Stomach (tissue), 9 donors: ENCODE data around the gene TMEM191C. TPM values are rescaled to one million over a fixed set of nuclear protein-coding genes. Genes with fewer than 3 reads are reported as not detected.
"Not testable (repeated sequence)": the region's sequence is repeated elsewhere in the genome, so short reads cannot be mapped to it uniquely, and the experiment has no call there.

Source experiments
- DNase-seq, 2 donors: peaks; one replicate each; pipeline versions ENCODE4 v3.0.0 to v3.0.0-alpha.2; 2013 to 2019
- H3K27ac ChIP-seq, 5 donors: fragments of 200-600 bp in 4 of 5; sonication (generic) in 4 of 5; one replicate each; pipeline ENCODE4 v1.5.1; 2013 to 2019; ENCODE audit warnings: mild to moderate bottlenecking in 1 of 5, moderate library complexity in 1 of 5
- H3K27me3 ChIP-seq, 3 donors: fragments of 200-600 bp; sonication (generic); one replicate each; pipeline ENCODE4 v1.5.1; 2017 to 2019; ENCODE audit warnings: mixed run types in 1 of 3
- H3K36me3 ChIP-seq, 4 donors: fragments of 200-600 bp; sonication (generic); 1 replicate in 3 of 4; 2 replicates in 1 of 4; pipeline ENCODE4 v1.5.1; 2016 to 2019
- H3K4me1 ChIP-seq, 4 donors: fragments of 200-600 bp; sonication (generic); one replicate each; pipeline ENCODE4 v1.5.1; 2016 to 2019
- H3K4me3 ChIP-seq, 4 donors: fragments of 200-600 bp; sonication (generic) in 3 of 4; one replicate each; pipeline ENCODE4 v1.5.1; 2016 to 2019; ENCODE audit warnings: mild to moderate bottlenecking in 1 of 4
- H3K9me3 ChIP-seq, 4 donors: fragments of 200-600 bp; sonication (generic); one replicate each; pipeline ENCODE4 v1.5.1; 2016 to 2019
- WGBS, 5 donors: extraction: QIAGEN DNeasy Blood & Tissue Kit in 3 of 5; methylation state at CpG; one replicate each; pipeline versions ENCODE4 v1.1.5 to v1.1.7; 2013 to 2018; 5-methylcytosine and 5-hydroxymethylcytosine counted together
- intact Hi-C: fragments of 100-400 bp; cut with DNase I; formaldehyde crosslinking; loops from one replicate; pipeline ENCODE4 v1.15.1; 2023; ENCODE audit warnings: low total_unique reads
- polyA plus RNA-seq, 3 donors: library from polyadenylated mRNA; stranded (reverse); fragments of 200-250 nt; gene quantifications; one replicate each; pipeline ENCODE4 v1.2.3, GENCODE V29; 2013
- total RNA-seq, 5 donors: library from RNA; depleted of rRNA; stranded (reverse); fragments of >200 nt; gene quantifications; one replicate each; pipeline versions ENCODE4 v1.1.0 to v1.2.3, GENCODE V29; 2014 to 2016
- donor health status: healthy with polysubstance abuse.
- donor health status: Bipolar disorder and iron deficiency.
- donor health status: healthy.

Gene TMEM191C
- total and polyA plus RNA-seq, 8 donors = 0.73 to 69.2 (median 3.2) TPM; not detected in 2

DNA sequence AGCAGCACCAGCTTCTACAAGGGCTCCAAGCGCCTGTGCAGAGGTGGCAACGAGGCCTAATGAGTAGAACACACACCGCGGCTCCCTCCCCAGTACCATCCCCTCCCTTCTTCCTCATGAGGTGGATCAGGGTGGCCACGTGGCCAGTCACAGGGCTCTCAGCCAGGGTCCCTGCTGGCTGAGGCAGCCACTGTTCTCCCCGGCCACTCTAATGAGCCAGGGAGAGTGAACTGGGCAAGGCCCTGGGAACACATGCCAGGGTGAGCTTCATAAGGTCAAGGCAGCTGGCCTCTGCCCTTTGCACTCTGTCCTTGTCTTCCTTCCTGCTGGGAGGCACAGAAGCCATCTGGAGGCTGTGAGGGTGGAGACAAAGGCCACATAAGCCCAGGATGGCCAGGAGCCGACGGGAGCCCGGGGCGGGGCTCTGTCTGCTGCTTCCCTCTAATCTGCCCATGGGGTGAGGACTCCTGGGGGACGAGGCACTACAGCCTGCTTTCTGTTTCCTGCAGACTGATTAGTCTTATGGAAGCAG, 22.0 kb downstream of the TMEM191C start:
- H3K27ac ChIP-seq, H3K4me1 ChIP-seq, intact Hi-C loops, H3K4me3 ChIP-seq, H3K9me3 ChIP-seq, DNase-seq, H3K36me3 ChIP-seq, H3K27me3 ChIP-seq: not testable (repeated sequence)
- 0 to 68% (median 37%) methylated on average over 1 to 2 of the region's 11 CpGs; no CpG with 5 or more reads in 2 of the 5 donors for WGBS, 5 donors

- H3K4me1 ChIP-seq, H3K9me3 ChIP-seq, intact Hi-C loops, H3K27me3 ChIP-seq, H3K4me3 ChIP-seq, H3K27ac ChIP-seq, H3K36me3 ChIP-seq: not testable (repeated sequence)
- WGBS, 5 donors = 84 to 99% (median 96%) methylated on average over 4 of the region's 6 CpGs
- DNase-seq = peak in 1 of 2 donors; percentile 28
Measured at GRCh38 chr22:21490556-21490955, 23.4 kb downstream of the TMEM191C start.

DNA sequence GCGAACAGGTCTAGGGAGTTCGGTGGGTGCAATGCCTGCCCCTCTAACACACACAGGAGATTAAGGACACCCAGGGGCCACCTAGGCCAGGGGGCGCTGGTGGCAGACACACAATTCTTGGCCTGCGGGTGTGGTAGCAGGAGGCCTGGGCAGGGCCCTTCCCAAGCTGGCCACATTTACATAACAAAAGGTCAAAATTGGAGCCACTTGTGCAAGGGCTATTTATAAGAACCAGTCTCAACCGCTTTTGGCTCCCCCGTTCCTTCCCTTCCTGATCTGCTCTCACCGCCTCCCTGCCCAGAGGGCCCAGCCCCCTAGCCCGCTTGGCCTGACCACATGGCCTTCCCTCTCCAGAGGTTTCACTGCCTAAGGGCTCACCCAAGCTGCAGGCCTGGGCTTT, 25.1 kb downstream of the TMEM191C start:
- H3K9me3 ChIP-seq, DNase-seq, H3K36me3 ChIP-seq, H3K4me3 ChIP-seq, H3K27me3 ChIP-seq, H3K27ac ChIP-seq, intact Hi-C loops, H3K4me1 ChIP-seq: not testable (repeated sequence)
- no CpG with 5 or more reads among the region's 8 CpGs for WGBS, 5 donors

- no CpG with 5 or more reads among the region's 23 CpGs for WGBS, 5 donors
- H3K9me3 ChIP-seq, H3K27ac ChIP-seq, DNase-seq, intact Hi-C loops, H3K4me3 ChIP-seq, H3K4me1 ChIP-seq, H3K27me3 ChIP-seq, H3K36me3 ChIP-seq: not testable (repeated sequence)
Measured at GRCh38 chr22:21493789-21494782, 26.9 kb downstream of the TMEM191C start.

DNA sequence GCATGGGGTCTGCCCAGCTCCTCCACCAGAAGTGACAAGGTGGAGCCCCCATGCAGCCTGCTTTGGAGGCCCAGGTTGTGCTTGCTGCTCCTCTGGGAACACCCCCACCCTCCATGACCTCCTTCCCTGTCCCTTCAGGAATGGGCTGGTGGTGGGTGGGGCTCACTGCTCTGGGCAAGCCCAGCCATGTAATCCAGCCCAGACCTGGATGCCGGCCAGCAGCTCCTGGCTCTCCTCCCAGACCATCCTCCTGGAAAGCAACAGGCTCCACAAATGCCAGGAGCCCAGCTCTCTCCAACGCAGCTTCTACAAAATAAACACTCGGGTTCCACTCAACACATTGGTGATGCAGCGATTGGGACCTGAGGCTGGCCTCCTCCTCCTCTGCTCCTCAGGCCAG, 30.8 kb downstream of the TMEM191C start:
- H3K4me3 ChIP-seq, H3K36me3 ChIP-seq, DNase-seq, H3K4me1 ChIP-seq, H3K27ac ChIP-seq, H3K27me3 ChIP-seq, intact Hi-C loops, H3K9me3 ChIP-seq: not testable (repeated sequence)
- WGBS, 5 donors = no CpG with 5 or more reads among the region's 4 CpGs

- H3K9me3 ChIP-seq, intact Hi-C loops, H3K27ac ChIP-seq, H3K27me3 ChIP-seq, DNase-seq, H3K36me3 ChIP-seq, H3K4me3 ChIP-seq, H3K4me1 ChIP-seq: not testable (repeated sequence)
- no CpG with 5 or more reads among the region's 7 CpGs for WGBS, 5 donors
Measured at GRCh38 chr22:21498489-21498888, 31.3 kb downstream of the TMEM191C start.

DNA sequence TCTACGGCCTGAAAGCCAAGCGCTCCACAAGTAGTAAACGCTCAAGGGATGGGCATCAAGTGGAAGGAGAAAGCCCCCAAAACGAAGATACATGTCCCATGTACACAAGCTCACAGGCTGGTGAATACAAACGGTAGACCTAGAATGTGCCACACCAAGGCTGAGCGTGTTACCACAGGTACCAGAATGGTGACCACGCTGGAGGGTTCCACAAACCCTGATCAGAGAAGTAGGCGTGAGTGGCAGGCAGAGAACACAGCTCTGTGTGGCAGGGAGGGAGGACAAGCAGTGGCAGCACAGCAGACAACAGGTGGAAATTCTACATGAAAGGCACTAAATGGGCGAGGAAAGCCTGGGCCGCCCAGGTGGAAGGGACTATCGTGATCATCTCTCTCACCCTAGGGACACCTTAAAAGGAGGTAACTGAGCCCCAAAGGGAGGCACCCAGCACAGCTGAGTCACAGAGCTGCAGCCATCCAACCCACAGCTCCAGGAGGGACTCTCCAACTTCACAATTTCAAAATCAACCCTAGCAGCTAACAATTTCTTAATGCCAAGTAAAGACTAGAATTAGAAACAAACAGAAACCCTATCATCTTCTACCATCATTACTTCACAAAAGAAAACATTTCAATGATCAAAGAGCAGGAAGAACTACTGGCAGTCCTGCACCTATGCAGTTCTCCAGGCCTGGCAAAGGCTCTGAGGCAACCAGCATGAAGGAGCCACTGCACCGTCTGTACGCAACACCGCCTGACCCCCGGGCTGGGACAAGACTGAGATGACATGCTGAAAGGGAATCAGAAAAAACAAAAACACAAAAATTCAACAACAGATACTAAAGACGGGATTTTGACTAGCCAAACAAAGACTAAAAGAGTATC, 32.7 kb downstream of the TMEM191C start:
- H3K4me1 ChIP-seq, H3K27me3 ChIP-seq, intact Hi-C loops, H3K9me3 ChIP-seq, H3K27ac ChIP-seq, H3K36me3 ChIP-seq, H3K4me3 ChIP-seq, DNase-seq: not testable (repeated sequence)
- no CpG with 5 or more reads among the region's 16 CpGs for WGBS, 5 donors

GRCh38 chr22:21510397-21510796, 43.2 kb downstream of the TMEM191C start:
- H3K4me1 ChIP-seq, H3K27me3 ChIP-seq, H3K4me3 ChIP-seq, DNase-seq, H3K9me3 ChIP-seq, H3K36me3 ChIP-seq, intact Hi-C loops, H3K27ac ChIP-seq: not testable (repeated sequence)
- no CpG with 5 or more reads among the region's 9 CpGs for whole genome bisulfite sequencing, 5 donors

DNA sequence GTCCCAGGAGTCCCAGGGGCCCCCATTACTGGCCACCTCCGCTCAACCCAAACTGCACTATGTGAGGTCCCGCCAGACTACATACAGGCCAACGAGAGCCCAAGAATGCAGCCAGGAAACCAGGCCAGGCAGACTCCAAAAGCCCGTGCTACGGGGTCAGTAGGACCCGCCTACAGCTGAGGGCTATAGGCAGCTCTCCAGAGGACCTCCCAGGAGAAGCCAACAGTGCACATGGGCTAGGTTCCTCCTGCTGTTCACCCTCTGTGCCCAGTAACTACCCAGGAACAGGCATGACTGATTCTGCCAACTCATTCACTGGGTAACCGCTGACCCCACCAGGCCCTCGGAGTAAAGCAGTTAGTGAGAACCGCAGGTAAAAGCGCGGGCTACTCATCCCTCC, 44.8 kb downstream of the TMEM191C start:
- H3K27me3 ChIP-seq, H3K4me3 ChIP-seq, DNase-seq, H3K4me1 ChIP-seq, H3K36me3 ChIP-seq, H3K27ac ChIP-seq, intact Hi-C loops, H3K9me3 ChIP-seq: not testable (repeated sequence)
- WGBS, 5 donors = 44 to 80% (median 46%) methylated on average over 1 to 3 of the region's 11 CpGs; no CpG with 5 or more reads in 1 of the 5 donors

GRCh38 chr22:21514117-21514516, 46.9 kb downstream of the TMEM191C start:
- WGBS, 5 donors = 14% methylated on average over 1 of the region's 12 CpGs; no CpG with 5 or more reads in 4 of the 5 donors
- intact Hi-C loops = not testable (repeated sequence)

DNA sequence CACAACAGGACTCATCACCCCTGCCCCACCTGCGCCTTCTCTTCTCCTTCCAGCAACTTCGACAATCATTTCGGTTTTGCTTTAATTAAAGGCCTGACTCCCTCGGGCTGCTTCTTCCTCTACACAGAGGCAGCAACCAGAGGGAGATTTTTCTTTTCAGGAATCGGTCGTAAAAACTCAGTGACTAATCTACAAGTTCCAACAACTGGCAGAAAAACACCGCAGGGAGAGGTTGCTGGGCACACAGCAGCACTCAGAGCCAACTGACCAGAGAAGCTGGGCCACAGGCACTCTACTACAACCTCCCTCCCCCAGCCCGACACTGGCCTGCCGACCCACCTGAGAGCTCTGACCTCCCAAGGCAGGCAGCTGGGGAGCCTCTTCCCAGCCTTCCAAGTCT, 48.0 kb downstream of the TMEM191C start:
- H3K4me3 ChIP-seq, H3K9me3 ChIP-seq, intact Hi-C loops, H3K4me1 ChIP-seq, DNase-seq, H3K27ac ChIP-seq, H3K27me3 ChIP-seq, H3K36me3 ChIP-seq: not testable (repeated sequence)
- no CpG with 5 or more reads among the region's 9 CpGs for WGBS, 5 donors

More at GRCh38 chr22:21514117-21514516, 46.9 kb downstream of the TMEM191C start:
- H3K4me1 ChIP-seq, H3K27me3 ChIP-seq, H3K9me3 ChIP-seq, H3K27ac ChIP-seq, H3K36me3 ChIP-seq, H3K4me3 ChIP-seq: not testable (repeated sequence)
- DNase-seq = peak in 1 of 2 donors; percentile 21
